ENCODE measurements around the gene NAT10.
"Not testable (repeated sequence)": the region's sequence is repeated elsewhere in the genome, so short reads cannot be mapped to it uniquely, and the experiment has no call there.

The NAT10 gene

DNA sequence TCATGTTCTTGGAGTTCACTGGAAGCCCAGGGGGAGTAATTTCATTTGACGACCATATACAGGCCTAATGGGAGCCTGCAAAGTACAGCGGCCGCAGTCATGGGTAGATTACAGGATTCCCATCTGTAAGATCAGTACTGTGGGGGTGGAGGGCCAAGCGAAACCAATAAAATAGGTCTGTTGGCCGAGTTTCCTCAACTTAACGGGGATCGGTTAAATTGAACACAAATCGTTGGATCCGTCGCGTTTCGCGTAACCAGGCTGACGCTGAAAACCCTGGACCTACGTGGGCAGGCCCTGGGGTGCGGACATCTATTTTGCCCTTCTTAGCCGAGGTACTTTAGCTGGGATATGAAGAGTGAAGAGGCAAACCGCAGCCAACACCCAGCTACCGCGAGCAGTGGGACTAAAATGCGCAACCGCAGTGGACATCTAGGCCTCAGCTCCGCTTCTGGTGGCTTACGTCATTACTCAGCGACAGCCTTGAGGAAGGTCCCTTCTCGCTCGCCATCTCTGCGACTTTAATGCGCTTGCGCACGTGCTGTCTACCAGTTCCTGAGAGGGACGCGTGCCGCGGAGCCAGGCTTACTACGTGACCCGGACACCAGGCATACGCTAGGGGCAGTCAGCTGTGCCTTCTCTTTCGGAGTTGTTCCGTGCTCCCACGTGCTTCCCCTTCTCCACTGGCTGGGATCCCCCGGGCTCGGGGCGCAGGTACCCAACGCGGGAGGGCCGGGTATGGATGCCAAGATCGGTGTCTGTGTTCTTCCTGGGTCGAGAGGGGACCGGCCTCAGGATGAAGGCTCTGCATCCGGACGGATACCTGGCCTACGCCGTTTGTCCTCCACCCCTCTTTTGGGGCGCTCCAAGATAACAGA is at the start of gene NAT10:
Gene NAT10, plus strand, starts transcription at position 551 of the 878 bp plus-strand sequence. CDS start 2,597 bp downstream, outside the sequence.
- peak; percentile 97 for DNase-seq

DNA sequence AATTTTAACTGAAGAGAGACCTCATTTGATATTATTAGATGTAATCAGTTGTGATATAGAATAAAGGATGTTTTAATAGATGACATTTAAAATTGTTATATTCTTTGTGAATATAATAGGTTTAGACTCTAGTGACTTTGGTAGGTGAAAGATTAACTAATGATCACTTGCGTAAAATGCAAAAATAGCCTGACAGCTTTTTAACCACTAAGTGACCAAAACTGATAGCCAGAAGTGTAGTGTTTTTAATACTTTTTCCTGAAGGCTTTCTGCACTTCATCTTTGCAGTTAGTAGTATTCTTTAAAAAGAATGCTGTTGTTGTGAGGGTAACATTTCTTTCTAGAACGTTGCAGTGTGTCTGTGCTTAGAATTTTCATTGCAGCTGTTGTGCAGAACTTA is 48.8 kb upstream of the NAT10 start:
- DNase-seq: no peak

DNA sequence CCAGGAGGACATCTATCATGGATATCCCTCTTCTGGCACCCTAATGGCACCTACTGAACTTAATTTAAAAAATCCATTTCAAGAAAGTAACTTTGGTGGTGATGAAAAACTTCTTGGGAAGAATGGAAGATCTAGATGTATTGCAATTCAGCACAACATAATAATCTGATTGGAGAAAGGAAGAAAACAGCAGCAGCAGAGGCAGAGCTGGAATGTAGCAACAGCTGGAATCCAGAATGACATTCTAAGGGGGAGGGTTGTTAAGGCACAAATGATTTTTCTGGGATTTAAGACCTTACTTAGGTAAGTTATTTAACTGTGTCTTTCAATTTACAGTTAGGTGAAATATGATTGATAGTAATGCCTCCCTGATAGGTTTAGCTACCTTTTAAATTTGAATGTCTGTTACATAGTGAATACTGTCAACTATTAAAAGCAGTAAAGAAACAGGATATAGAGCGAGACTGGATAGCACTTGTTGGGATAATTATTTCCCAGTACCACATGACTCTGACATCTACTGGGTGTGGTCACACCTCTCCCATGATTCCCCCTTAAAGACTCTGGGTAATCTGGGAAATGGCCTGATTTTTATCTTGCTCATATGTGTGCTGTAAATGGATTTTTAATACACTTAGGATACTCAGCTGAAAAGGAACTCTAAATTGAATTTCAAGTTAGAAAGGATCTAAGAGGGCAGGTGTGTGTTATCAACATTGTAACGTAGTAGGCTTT is 42.2 kb upstream of the NAT10 start:
- DNase-seq: no peak

DNA sequence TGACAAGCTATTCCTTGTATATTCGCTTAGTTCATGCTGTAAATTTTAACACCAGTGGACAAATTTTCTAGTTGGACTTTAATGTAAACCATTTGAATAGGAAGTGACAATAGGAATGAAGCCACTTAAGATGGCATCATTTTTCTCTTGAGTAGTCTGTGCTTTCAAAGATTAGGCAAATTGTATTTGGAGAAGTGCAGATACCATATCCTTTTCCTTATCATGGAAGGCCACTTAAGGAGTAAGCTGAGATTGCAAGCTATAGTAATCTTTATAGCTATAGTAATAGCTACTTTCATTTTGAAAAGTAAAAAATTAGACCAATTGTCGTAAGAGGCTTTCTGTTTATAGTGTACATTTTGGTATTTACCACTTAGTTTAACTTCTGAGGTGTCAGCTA is 41.1 kb upstream of the NAT10 start:
- DNase-seq: no peak

DNA sequence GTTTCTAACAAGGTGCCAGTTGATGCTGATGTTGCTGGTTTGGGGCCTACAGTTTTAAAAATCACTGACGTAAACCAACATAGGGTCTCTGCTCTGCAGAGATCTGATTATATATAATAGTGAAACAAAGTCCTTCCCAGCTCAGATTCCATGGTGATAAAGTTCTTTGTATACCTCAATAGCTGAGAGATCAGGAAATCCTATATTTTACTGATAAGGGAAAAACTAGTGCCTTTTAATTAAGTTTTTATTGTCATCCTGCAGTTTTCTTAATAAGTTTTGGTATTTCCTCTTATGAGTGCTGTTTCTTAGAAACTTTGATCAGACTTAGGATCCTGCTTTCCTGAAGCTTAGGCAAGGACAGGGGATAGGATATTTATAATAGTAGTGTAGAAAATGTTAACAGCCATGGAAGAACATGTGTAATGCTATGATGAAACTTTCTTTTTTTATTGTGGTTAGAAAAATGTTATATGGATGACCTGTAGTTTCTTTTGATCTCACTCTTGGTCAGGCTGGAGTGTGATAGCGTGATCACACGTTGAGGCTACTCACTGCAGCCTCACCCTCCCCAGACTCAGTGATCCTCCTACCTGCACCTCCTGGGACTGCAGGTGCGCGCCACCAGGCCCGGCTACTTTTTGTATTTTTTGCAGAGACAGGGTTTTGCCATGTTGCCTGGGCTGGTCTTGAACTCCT is 39.8 kb upstream of the NAT10 start:
- no peak for DNase-seq

DNA sequence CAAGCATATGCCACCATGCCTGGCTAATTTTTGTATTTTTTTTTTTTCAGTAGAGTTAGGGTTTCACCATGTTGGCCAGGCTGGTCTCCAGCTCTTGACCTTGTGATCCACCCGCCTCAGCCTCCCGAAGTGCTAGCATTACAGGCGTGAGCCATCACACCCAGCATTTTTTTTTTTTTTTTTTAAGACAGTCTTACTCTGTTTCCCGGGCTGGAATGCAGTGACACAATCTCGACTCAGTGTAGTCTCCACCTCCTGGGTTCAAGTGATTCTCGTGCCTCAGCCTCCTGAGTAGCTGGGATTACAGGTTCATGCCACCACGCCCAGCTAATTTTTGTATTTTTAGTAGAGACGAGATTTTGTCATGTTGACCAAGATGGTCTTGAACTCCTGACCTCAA is 38.7 kb upstream of the NAT10 start:
- DNase-seq: not testable (repeated sequence)

DNA sequence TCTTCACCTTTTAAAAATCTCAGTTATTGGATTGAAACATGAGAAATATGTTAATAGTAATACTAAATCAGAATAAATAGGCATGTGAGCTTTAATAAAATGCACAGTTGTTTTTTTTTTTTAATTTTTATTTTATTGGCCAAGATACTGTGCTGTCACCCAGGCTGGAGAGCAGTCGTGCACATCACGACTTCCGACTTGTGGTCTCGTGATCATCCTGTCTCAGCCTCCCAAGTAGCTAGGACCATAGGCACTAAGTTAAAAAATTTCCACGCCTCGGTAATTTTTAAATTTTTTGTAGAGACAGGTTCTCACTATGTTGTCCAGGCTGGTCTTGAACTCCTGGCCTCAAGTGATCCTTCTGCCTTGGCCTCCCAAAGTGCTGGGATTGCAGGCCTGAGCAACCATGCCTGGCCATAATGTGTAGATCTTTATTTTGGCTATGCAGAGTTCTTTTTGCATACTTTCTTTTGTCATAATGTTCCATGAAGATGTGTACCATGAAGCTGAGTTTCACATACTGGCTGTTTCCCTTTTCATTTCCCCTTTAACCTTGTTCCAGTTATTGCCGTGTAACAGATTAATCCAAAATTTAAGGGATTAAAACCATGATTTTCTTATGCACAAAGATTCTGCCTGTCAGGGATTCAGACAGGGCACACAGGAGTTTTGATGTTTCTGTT is 37.9 kb upstream of the NAT10 start:
- DNase-seq: no peak

DNA sequence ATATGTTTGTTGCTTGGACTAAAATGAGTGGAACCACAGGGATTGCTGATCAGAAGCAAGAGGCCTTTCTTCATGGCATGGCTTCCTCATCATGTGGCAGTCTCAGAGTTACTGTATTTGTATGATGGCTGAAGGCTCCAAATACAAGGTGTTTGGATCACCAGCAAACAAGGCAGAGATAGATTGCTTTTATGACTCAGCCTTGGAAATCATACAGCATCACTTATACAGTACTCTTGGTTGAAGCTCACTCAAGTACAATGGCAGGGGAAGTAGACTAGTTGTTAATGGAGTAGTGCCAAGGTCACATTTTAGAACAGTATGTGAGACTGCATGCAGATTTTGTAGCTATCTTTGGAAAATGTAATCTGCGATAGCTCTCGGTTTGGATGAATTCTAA is 37.3 kb upstream of the NAT10 start:
- DNase-seq: no peak

DNA sequence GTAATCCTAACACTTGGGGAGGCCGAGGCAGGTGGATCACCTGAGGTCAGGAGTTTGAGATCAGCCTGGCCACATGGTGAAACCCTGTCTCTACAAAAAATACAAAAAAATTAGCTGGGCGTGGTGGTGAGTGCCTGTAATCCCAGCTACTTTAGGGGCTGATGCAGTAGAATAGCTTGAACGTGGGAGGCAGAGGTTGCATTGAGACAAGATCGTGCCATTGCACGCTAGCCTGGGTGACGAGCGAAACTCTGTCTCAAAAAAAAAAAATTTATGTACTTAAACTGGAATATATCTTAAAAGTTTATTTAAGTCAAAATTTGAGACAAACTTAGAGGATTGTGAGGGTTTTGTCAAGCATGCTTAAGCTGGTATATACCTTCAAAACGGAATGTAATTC is 34.1 kb upstream of the NAT10 start:
- not testable (repeated sequence) for DNase-seq

DNA sequence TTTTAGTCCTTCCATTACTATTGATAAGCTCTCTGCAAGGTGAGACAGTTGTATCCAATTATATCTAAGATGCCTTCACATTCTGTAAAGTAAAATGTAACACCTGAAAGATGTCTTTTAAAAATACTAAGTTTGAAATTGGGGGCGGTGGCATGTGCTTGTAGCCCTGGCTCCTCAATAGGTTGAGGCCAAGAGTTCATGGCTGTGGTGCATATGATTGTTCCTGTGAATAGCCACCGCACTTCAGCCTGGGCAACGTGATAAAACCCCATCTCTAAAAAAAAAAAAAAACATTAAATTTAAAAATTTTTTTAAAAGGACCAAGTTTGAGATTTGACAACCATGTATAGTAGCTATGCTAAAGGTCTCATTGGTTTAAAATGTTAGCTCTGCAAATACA is 33.4 kb upstream of the NAT10 start:
- no peak for DNase-seq

DNA sequence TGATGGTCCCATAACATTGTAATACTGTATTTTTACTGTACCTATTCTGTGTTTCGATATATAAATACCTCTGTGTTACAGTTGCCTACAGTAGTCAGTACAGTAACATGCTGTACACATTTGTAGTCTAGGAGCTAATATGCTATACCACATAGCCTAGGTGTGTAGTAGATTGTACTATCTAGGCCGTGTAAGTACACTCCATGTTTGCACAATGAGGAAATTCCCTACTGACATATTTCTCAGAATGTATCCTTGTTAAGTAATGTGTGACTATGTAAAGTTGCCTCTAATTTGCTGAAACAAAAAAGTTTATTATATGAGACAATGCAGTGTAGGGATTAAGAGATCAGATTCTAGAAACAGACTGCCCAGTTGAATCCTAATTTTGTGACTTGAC is 32.6 kb upstream of the NAT10 start:
- DNase-seq: no peak

DNA sequence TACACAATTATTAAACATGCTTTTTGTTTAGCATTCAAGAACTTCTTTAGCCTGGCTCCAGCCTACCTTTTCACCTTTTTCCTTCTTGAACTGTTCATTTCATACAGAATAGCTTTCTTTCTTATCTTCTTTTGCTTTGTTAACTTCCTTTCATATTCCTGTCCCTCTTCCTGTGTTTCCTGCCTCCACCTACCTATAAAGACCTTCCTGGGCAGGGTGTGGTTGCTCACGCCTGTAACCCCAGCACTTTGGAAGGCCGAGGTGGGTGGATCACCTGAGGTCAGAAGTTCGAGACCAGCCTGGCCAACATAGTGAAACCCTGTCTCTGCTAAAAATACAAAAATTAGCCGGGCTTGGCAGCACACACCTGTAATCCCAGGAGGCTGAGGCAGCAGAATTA is 31.0 kb upstream of the NAT10 start:
- no peak for DNase-seq

DNA sequence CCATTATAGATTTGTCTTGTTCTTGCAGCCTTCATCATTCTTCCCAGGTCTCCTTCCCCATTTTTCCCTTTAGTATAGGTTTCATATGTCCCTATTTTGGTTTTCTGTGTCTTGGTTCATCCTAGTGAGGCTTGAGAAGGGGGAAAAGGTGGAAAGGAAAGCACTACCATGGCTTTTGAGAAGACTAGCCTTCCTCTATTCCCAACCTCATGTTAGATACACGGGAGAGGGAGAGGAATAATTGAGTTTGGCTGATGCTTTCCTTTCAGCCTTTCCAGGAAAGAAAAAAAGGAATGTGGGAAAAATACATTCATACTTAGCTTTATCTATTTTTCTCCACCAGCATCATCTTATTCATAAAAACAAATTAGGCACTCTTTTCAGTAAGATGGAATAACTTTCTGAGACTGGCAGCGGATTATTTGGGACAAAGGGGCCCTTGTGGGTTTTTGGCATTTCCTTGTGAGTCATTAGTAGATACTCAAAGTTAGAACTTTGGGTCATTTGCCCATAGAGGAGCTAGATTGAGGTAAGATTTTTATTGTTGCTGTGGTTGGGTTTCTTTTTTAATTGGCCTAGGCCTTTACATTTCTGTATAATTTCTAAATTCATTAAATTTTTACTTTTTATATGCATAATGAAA is 30.1 kb upstream of the NAT10 start:
- DNase-seq: no peak

DNA sequence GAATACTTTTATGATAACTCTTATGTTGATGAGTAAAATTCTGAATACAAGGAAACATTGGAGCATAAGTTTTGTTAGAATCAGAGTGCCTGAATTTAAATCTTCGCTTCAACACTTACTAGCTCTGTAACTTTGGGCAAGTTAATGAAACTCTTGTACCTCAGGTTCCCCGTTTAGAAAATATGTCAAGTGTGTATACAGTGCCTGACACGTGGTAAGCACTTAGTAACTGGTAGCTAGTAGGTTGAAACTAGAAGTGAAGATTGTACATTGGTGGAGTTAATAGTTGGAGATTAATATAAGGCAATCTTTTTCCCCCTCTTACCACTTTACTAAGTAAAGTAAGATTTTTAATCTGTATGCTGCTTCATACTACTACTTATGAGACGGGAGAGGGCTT is 24.8 kb upstream of the NAT10 start:
- no peak for DNase-seq

DNA sequence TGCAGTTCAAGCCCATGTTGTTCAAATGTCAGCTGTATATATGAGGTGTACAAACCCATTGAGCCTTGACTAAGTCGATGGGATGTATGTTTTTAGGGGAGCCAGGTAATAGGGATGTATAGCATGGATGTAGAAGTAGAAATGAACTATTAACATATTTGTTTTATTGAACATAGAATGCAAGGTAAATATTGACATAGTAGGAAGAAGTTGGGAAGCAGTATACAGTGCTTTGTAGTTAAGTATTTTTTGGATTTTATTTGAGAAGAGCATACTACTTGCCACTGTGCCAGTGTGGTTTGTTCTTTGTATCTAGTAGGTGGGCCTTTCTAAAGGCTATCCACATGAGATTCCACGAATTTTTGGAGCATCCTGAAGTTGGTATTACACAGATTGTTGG is 20.8 kb upstream of the NAT10 start:
- no peak for DNase-seq

DNA sequence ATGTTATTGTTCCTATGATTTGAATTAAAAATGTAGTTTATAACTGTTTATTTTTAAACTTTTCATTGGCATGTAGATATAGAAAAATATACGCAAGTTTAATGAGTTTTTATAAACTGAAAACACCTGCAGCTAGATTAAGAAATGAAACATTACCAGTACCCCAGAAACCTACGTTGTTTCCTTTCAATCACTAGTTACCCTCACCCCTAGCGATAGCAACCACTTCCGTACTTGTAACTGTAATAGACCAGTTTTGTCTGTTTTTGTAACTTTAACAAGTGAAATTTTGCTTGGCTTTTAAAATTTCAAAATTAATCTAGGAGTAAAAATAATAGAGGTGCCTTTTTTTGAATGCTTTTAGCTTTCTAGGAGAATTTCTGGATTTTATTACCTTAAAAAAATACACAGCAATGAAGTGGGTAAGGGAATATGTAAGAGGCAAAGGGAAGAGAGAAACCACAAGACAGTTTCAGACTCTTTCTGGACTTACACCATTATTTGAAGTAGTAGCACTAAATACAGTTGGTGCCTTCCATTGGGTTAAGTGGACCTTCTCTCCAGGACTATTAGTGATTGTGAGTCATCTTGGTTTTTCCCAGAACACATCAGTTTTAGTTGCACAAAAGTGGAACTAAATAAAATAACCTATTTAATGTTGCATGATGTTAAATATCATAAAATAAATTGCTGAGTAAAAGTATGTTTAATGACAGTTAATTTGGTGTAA is 18.7 kb upstream of the NAT10 start:
- DNase-seq: no peak

DNA sequence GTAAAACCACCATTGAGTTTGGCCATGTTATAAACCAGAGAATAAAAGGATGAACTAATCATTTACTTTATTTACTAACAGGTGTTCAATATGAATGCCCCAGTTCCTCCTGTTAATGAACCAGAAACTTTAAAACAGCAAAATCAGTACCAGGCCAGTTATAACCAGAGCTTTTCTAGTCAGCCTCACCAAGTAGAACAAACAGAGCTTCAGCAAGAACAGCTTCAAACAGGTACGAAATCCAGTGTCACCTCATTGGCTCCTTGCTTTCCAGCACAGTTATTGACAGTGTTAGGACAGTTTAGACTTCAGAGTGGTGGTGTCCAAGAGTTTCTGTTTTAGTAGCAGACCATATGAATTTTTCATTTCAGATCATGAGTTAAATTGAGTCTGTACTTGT is 13.6 kb upstream of the NAT10 start:
- no peak for DNase-seq

DNA sequence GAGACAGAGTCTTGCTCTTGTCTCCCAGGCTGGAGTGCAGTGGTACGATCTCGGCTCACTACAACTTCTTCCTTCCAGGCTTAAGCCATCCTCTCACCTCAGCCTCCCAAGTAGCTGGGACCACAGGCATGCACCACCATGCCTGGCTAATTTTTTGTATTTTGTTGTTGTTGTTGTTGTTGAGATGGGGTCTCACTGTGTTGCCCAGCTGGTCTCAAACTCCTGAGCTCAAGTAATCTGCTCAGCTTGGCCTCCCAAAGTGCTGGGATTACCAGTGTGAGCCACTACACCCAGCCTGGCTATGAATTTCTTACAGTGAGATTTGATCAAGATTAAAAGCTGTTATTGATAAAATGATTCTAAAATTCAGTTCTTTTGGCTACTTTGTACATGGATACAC is 10.5 kb upstream of the NAT10 start:
- DNase-seq: not testable (repeated sequence)

DNA sequence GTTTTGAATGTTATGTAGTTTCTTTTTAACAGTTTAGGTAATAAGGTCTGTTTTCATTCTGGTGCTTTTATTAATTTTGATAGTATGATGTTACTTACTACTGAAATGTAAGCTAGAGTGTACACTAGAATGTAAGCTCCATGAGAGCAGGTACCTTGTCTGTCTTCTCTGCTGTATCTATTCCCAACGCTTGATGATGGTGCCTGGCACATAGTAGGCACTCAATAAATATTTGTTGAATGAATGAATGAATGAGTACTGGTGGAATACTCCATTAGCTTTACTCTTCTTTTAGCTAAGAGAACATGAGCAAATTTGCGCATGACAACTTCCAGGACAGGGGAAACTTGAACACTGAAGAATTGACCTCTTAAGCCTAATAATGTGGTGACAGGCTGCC is 6.6 kb upstream of the NAT10 start:
- no peak for DNase-seq

DNA sequence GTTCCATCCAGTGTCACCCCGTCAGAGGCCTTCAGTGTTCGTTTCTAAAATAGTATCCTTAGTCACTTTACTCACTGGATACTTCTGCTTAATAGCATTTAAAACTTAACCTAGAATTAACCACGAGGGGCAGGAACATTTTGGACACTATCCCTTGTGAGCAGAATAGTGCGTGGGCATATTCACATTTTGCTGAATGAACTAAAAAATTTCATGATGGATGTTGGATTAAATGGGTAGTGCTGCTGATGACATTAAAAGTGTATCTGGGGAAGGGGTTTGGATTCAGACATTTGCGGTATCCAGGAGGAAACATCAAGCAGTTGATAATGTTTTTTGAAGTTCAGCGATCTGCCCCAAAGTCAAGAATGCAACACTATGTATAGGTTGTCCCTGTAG is 750 bp upstream of the NAT10 start:
- DNase-seq: no peak

DNA sequence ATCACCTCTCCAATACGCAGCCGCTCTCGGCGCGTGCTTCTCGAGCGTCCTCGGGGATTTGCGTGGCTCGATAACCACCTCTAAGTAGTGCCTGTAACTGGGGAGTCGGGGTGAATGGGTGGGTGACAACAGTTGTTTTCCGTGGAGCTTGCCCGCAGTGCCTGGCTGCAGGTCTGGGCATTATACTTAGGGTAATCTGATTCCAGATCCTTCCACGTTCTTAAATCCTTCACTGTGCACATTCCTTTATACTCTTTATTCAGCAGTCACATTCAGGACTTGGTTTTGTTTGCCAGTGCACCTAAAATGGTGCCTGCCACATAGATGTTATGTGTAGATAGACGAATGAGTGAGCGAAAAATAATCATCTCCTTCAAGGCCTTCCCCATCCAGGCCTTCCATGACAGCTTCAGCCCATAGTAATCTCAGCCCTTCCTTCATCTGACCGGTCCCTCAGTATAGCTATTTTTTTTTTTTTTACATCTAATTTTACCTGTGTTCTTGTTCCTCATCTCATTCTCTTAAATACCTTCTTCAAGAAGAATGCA is 602 bp downstream of the NAT10 start:
- no peak for DNase-seq

All from activated T-cell treated with anti-CD3 and anti-CD28 coated beads, Interleukin-2, amount 50 U/mL, for 1 hour (primary cell).